Effector CD8-positive, alpha-beta T cell (primary cell): ENCODE results near the gene PTH1R.

Experiments
- DNase-seq: peaks from one replicate; lab custom pipeline; 2025; lab: John Stamatoyannopoulos, UW

Gene PTH1R

DNA sequence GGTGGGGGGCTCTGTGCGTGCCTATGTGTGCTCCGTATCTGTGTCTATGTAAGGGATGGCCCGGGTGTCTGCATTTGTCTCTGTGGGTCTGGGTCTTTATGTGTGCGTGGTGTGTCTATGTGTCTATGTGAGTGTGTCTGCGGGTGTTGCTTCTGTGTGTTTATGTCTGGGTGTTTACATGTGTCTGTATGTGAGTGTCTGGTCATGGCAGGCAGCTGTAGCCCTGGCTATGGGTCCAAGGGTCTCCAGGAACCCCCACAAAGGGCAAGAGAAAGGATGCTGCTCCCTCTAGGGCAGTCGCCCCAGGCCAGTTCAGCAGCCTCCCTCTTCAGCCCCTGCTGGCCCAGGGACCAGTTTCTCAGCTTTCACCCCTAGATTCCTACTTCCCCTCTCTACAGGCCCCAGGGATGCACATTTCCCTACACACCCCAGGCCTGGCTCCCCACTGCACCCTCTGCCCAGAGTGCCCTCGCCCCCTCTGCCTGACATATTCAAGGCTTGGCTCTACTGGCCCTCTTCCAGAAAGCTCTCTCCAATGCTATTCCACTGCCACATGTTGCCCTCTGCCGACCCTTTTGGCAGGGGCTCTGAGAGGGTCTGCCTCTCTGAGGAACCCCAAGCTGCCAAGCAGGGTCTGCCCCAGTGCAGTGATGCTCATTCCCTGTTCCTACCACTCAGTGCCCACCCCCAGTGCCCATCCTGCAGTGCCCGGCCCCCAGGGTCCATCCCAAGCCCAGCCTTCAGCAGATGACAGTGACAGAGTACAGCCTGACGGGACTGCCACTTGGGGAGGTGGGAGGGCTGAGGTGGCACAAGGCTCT, 13.2 kb upstream of the PTH1R start:
- no peak for DNase-seq

DNA sequence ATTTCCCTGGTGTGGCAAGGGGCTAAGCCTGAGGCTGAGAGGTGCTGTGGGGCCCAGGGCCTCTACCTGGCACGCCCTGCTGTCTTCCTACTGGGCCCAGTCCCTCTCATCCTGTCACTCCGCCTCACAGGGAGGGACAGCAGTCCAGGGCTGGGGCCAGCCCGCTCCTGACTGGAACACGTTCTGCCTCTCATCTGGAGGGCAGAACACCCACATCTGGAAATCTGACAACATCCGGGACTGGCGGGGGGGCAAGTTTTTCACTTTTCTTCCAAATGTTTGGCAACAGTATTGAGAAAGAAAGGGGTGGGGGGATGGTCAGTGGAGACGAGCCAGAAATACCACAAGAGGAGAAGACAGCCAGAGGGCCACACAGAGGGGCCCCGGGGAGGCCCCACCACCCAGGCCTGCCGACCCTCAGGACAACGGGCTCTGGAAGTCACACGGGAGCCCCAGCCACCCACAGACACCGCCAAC, 12.5 kb upstream of the PTH1R start:
- DNase-seq, result no peak

DNA sequence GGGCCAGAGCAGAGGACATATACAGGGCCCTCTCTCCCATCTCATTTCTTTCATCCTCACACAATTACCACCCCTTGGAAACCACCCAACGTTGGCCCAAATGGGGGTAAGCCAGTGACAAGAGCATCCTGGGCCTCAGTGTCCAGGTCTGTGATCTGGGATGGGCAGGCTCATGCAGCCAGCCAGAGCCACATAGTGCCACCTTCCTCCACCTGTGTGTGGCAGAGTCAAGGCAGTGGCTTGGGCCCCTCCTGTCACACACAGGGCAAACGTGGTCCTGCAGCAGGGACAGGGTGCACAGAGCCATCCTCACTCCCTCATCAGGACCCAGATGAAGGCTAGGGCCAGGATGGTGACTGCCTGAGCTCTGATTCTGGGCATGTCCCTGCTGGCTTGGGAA, 12.0 kb upstream of the PTH1R start:
- no peak for DNase-seq

DNA sequence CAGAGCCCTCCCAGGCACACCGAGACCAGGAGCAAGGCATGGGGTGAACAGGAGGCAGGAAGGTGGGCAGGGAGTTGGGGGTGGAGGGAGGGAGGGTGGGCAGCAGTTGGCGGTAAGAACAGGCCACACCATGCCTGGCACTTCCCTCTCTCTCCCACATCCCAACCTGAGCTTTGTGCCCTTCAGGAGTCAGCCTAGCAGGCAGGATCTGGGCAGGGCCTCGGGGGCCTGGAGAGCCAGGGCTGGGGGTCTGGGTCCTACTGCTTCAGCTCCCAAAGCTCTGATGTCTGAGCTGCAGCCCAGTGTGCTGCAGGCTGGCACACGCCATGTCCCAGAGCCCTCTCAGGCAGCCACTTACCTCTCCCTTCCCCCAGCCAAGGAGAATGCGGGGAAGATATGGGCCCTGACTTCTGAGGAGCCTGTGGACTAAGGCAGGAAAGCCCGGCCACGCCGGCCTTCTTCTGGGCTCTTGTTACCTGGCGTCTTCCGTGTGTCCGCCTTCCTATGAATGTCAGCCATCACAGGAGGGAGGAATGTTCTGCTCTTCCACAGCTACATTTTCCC, 11.4 kb upstream of the PTH1R start:
- DNase-seq, result no peak

DNA sequence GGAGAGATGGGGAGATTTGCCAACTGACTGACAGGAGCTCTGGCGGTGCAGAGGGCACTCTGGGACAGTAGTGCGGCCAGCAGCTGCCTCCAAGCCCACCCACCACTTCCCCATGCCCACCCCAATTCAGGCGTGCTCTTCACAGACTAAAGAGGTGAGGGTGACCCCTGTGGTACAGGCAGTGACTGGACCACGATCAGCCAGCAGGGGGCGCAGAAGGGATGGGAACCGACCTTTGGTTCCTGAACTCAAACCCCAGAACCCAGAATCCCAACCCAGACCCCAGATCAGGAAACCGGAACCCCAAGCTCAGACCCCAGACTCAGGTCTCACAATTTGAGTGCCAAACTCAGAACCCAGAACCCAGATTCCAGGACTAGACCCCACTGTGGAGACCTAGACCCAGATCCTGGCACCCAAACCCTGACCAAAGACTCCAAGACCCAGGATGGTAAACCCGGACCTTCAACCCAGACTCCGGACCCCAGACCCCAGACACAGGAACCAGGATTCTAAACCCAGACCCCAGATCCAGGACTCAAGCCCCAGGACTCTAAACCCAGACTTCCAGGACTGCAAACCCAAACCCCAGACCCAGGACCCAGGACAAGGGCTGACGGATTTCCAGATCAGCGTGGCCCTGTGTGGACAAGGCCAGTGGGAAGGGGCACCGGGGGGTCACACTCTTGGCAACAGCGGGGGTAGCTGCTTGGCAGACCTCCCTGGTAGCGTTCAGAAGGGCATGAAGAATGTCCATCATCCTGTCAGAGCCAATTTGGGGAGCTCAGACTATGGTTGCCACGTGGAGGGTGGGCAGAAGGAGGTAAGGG, 10.6 kb upstream of the PTH1R start:
- DNase-seq, result peak; percentile 79

DNA sequence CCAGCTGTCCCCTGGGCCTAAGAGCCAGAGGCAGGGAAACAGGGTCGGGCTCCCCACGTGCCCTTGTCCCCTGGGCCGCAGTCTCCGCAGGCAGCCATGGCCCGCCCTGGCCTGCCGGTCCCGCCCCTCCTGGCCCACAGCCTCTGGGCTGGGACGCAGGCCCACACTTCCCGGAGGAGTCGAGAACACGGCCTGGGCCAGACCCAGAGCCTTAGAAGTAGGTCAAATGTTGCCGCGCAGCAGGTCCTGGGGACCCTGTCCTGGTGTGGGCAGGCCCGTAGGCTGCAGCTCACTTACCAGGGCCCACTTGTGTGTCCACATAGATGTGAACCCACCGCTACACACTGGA, 10.0 kb upstream of the PTH1R start:
- DNase-seq, result no peak

DNA sequence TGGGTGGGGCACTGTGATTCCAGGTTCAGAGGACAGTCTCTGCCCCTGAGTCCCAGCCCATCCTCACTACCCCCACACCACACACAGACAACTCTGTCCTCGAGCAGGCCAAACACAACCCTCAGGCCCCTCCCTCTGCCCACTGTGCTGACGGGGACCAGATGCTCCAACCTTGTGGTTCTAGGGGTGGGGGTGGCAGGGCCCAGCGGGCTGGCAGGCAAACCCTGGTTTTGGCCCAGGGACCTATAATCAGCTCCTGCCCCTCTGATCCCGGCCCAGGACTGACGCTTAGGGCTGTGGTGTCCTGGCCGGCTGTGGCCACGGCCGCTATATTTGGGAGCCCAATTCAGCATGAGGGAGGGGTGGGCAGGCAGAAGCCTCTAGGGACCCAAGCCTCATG, 9.2 kb upstream of the PTH1R start:
- DNase-seq, result no peak

DNA sequence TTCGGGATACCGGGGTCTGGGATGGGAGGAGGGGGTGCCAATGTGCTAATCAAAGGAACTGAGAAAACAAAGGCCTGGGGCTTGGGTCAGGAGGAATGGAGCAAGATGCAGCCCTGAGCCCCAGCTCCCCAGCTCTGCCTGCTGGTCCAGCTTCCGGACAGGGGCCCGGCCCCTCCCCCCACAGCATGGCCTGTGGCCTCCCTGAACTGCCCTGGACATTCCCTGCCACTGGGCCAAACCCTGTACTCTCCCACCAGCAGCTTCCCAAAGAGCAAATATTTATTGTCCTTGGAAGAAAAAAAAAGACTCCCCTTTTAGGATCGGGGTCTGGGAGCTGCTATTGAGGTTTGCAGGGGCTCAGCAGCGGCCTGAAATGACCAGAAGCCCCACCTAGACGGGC, 8.6 kb upstream of the PTH1R start:
- DNase-seq, result no peak

DNA sequence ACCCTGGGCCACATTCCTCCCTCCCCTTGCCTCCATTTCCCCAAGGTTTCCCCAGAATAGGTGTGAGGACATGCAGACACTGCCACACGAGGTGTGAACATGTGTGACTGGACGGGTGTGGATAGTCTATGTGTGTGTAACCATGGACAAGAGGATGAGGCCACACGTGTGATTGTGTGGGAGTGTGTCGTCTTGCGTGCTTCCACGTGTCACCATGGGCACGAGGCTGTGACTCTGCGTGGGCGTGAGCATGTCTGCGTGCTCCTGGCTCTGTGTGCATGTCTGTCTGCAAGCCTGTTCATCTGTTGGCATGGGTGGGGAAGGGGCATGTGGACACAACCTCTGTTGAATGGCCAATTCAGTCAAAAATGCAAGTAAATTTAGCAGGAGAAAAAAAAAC, 8.1 kb upstream of the PTH1R start:
- DNase-seq, result no peak

DNA sequence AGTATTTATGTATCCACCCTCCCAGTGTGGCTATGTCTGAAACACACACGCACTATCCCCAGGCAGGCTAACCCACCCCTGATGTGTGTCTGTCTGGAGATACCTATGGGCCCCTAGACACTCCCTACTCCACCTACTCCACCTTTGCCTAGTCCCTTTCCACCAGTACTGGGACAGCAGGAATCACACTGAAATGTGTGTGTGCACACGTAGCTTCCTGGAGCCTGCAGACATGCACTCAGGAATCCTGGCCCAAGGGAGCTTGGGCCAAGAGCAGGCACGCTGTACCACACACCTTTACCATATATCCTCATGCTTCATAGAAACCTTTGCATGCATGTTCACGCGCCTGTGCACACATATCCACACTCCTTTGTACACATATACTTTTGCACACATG, 6.9 kb upstream of the PTH1R start:
- no peak for DNase-seq

DNA sequence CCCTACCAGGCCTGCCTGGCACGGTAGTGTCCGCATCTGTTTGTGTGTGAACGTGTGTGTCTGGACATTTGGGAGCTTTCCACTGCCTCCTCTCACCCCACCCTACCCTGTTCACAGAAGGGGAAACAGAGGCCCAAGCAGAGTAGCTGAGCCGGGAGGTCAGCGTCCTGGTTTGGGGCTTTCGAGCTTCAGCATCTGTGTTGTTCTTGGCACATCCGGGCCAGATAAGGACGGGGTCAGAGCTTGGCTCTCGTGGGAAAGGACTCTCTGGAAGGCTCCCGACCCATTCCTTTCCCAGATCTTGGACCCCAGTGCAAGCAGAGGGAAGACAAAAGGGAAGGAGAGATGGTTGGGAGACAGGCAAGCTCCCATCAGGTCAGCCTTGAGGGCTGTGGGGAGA, 6.3 kb upstream of the PTH1R start:
- no peak for DNase-seq

DNA sequence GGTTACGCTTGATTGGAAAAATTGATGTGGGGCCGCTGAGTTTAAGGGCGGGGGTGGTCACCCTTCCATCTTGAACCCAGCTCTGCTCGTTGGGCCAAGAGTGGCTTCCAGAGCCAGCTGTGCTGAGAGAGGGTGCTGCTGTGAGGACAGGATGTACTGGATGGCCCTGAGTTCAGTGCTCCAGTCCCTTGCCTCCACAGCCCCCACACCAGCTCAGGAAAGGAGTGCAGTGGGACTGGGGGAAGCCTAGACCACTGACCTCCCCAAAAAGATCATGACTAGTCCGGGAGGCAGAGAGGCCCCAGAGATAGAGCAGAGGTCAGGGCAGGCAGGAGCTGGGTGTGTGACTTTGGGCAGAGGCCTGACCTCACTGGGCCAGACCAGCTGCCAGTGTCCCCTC, 4.0 kb upstream of the PTH1R start:
- DNase-seq, result no peak

DNA sequence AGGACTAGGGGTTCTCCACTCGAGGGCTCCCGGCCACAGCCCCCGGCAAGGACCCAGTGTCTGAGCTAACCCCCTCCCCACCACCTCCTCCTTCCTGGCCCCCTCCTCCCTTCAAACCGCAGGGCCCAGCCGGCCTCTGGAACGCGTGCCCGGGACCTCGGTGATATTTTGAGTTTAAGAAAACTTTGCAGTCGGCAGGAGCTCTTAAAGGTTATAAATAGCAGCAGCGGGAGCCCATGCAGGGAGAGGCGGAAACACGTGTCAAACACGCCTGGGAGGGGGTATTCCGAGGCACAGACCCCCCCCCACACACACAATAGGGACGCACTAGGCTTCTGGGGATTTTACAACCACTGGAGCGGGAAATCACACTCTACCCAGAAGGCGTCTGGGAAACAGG, 3.1 kb upstream of the PTH1R start:
- no peak for DNase-seq

DNA sequence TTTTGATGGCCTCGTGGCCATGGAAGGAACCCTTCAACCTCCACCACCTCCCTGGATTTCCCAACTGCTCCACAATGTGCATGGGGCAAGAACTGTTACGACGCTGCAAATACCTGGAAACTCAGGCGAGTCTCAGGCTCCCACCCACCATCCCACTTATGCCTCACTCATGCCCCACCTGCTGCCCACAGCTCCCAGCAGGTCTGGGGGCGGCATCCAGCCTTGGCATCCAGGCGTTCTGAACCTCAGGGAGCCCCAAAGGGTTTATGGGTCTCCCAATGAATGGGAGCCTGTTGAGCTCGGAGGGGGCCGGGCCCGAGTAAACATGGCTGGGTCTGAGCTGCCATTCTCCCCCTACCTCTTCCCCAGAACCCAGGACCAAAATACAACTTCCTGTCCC, 2.0 kb upstream of the PTH1R start:
- DNase-seq, result no peak

DNA sequence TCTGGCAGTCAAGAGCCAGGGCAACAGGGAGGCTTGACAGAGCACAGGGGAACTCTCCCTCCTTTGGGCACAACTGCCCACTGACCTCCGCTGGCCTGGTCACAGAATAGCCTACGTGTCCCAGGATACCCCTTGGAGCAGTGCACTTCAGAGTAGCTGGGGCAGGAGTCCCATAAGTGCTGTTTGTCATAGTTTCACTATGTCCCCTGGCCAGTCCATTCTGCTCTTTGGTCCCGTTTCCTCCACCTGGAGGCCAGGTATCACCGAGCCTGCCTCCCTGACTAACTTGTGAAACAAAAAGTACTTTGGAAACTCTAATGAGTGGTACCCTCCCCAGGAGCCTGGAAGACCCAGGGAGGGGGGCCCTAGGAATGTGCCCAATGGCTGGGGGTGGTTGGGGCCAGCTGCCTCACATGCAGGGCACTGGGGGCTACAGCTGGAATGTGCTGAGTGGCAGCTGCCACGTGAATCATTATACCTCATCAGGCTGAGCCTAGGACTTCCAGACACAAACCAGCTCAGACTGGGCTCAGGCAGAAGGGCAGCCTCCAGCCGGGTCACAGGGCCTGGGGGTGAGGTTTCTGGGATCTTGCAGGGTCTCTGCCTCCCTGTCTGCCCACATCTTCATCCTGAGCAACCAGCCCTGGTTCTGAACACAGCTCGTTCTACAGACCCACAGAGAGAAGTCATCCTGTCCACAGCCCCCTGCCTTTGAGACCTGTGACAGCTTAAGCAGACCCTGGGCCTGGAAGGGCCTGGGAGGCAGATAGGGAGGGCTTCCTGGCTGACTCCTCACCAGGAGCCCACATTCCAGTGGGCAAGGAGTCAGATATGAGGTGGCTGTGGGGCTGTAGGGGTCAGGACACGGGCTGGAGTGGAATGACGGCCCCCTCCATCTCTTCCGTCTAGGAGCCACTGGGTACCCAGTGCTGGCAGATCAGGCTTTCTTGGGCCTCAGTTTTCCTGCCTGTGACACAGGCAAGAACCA, 914 bp upstream of the PTH1R start:
- DNase-seq, result no peak

DNA sequence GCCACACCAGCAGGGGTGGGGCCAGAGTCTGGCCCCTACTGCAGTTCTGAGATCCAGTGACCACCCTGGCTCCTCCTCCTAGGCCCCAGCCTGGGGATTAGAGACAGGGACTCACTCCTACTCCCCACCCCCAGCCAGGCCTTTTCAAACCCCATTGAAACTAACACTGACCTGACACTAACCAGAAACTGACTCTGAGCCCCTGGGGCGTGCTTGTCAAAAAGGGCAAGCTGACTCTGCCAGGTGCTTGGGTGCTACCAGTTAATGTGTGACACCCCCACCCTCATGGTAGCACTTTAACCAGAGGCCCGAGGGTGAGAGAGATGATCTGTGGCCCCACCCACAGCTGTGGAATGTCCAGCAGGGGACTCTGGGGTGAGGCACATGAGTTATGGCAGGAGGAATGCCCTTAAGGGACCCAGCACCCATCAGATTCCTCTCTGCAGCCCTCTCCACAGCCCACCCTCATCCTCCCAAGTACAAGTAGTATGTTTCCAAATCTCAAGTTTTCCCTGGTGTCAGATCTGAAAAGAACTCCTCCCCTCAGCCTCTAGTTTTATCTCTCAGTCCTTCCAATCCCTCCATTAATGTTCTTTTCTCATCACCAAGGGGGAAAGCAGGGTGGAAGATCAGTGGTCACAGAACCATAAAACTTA, 1.4 kb downstream of the PTH1R start:
- no peak for DNase-seq

DNA sequence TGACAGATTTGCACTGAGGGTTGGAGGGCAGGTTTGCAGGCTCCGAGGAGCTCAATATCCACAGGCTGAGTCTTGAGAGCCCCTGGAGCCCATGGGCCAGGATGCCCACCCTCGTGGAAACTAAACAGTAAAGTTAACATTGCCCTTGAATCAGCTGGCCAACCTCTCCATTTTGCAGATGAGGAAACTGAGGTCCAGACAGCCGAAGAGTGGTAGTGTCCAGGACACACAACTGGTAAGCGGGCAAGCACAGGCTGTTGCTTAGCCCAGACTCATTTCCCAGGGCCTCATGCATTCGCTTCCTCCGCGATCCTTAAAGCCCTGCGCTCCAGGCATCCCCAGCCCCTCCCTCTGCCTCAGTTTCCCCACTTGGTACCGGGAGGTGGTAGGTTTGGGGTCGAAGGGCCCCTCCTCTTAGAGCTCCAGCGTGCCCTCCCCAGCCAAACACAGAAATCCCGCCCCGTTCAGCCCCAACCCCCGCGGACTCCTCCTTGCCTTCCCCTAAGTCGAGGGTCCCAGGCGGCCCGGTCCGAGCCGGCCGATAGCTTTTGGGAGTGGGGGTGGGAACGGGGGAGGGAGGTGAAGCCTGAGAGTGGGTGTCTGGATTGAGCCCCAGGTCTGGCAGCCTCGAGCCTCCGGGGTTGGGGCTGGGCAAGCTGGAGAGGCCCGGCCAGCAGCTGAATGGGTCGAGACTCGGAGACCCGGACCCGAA, 3.5 kb downstream of the PTH1R start:
- no peak for DNase-seq

DNA sequence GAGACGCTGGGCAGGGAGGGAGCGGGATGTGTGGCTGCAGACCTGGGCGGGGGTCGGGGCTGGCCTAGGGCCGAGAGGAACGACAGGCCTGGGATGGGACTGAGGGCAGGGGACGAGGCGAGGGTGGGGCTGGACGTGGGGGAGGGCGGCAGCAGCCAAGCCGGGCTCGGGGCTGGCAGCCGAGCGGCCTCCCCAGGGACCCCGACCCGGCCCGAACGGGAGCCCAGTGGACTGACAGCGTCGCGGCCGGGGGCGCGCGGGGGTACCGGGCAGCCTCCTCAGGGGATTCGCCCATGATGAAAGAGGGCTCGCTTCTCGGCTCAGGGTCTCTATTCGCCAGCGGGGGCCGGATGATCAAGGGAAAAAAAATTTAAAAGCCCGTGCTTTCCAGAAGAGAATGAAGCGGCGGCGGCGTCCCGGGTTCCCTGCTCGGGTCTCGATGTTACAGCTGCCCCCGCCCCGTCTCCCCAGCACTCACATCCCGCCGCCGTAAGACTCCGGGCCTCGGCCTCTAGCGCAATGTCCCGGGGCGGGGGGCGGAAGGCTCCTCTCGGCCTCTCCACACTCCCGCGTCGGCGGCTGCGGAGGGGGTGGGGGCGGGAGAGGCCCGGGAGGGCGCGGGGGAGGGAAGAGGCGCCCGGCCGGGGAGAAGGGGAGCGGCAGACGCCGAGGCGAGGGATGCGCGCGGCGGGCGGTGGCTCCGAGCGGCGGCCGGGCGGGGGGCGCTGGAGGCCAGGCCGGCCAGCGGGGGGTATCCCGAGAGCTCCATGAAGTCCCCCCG, 4.3 kb downstream of the PTH1R start:
- DNase-seq, result no peak

DNA sequence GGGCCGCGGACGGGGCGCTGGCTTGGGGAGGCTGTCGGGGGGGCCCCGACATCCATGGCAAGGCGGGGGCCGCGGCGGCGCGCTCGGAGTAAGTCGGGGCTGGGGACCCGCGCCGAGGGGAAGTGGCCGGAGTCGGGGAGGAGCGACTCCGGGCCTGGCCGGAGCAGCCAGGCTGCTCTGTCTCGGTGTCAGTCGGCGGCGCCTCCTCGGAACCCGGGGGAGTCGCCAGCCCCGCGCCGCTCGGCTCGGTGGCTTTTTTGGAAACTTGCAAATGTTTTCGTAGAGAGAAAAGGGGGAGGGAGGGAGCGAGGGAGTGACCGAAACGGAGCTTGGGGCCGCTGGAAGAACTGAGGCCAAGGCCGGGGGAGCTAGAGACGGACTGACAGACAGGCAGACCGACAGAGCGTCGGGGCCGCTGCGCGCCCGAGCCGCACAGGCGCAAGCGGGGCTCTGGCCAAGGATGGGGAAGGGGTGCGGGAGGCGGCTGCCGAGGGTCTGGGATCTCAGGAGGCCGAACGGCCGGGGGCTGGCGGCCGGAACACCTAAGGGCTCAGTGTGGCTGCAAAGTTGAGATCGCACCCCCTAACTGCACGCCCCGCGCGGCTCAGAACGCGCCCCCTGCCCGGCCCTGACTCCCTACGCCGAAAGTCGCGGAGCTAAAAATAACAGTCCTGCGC, 5.0 kb downstream of the PTH1R start:
- DNase-seq, result no peak
